Skeletal muscle tissue (tissue), 4 donors: ENCODE data around the gene EVI5L. TPM values are rescaled to one million over a fixed set of nuclear protein-coding genes. Genes with fewer than 3 reads are reported as not detected.

ENCODE experiments used
- H3K27ac ChIP-seq: one replicate; pipeline ENCODE4 v1.7.0; 2013; ENCODE audit warnings: mild to moderate bottlenecking, low read depth, low read length, inconsistent platforms
- H3K27me3 ChIP-seq, 3 donors: one replicate each; pipeline ENCODE4 v1.7.0; 2013; ENCODE audit warnings: low read length in 3 of 3; ENCODE audit not compliant: control insufficient read depth in 3 of 3, insufficient read depth in 3 of 3
- H3K36me3 ChIP-seq, 3 donors: one replicate each; pipeline ENCODE4 v1.7.0; 2013; ENCODE audit warnings: low read length in 3 of 3; ENCODE audit not compliant: control insufficient read depth in 3 of 3, insufficient read depth in 3 of 3
- H3K4me1 ChIP-seq, 3 donors: one replicate each; pipeline ENCODE4 v1.7.0; 2013; ENCODE audit warnings: low read length in 3 of 3, mild to moderate bottlenecking in 3 of 3; ENCODE audit not compliant: control insufficient read depth in 3 of 3, insufficient read depth in 3 of 3
- H3K4me3 ChIP-seq, 3 donors: one replicate each; pipeline ENCODE4 v1.7.0; 2013; ENCODE audit warnings: low read length in 3 of 3
- H3K9ac ChIP-seq, 3 donors: one replicate each; pipeline ENCODE4 v1.7.0; 2013; ENCODE audit warnings: low read length in 3 of 3, mild to moderate bottlenecking in 3 of 3, moderate library complexity in 2 of 3, low read depth in 1 of 3
- H3K9me3 ChIP-seq, 3 donors: one replicate each; pipeline ENCODE4 v1.7.0; 2013; ENCODE audit warnings: low read length in 3 of 3; ENCODE audit not compliant: control insufficient read depth in 3 of 3
- total RNA-seq: library from RNA; depleted of rRNA; stranded (reverse); fragments of >200 nt; gene quantifications from one replicate; pipeline ENCODE4 v1.2.3, GENCODE V29; 2014
- donor health status: Osteomylitis.

The EVI5L gene
- total RNA-seq, 1 donor from 2014 or later: 9.4 TPM

GRCh38 chr19:7908742-7909461 lies 78.9 kb downstream of the EVI5L start:
- Histone ChIP-seq H3K9ac (no peak overlapping the region), H3K4me3 (no peak overlapping the region), H3K4me1 (peaks cover 15 to 30% (median 16%) of the 10 kb centered on the region in 3 donors), H3K27me3 (peaks cover 0 to 3% (median 0%) of the 10 kb centered on the region in 3 donors), H3K36me3 (peaks cover 39 to 48% (median 45%) of the 10 kb centered on the region in 3 donors), H3K27ac (no peak overlapping the region), H3K9me3 (no peaks in the 10 kb centered on the region)

GRCh38 chr19:7909471-7910067 lies 79.6 kb downstream of the EVI5L start:
- peaks cover 11 to 29% (median 14%) of the 10 kb centered on the region in 3 donors for H3K4me1 ChIP-seq
- peaks cover 39 to 47% (median 44%) of the 10 kb centered on the region in 3 donors for H3K36me3 ChIP-seq

GRCh38 chr19:7910321-7911161 lies 80.5 kb downstream of the EVI5L start:
- no peak overlapping the region for H3K27ac ChIP-seq
- H3K9ac ChIP-seq: no peak overlapping the region
- H3K36me3 ChIP-seq: peaks cover 39 to 41% (median 41%) of the 10 kb centered on the region in 3 donors
- peaks cover 3 to 16% (median 11%) of the 10 kb centered on the region in 3 donors for H3K27me3 ChIP-seq
- no peaks in the 10 kb centered on the region for H3K9me3 ChIP-seq
- no peak overlapping the region for H3K4me3 ChIP-seq
- peaks cover 5 to 25% (median 7%) of the 10 kb centered on the region in 3 donors for H3K4me1 ChIP-seq

More at GRCh38 chr19:7909471-7910067, 79.6 kb downstream of the EVI5L start:
- no peak overlapping the region for H3K9ac ChIP-seq
- no peaks in the 10 kb centered on the region for H3K9me3 ChIP-seq
- H3K4me3 ChIP-seq: no peak overlapping the region
- peaks cover 0 to 6% (median 2%) of the 10 kb centered on the region in 3 donors for H3K27me3 ChIP-seq
- no peak overlapping the region for H3K27ac ChIP-seq

- peaks cover 35% of the 10 kb centered on the region in 3 donors for H3K36me3 ChIP-seq
- no peak overlapping the region for H3K4me3 ChIP-seq
Observed at GRCh38 chr19:7911508-7912143, 81.6 kb downstream of the EVI5L start.

GRCh38 chr19:7912144-7912696 lies 82.2 kb downstream of the EVI5L start:
- Histone ChIP-seq H3K36me3 (peaks cover 32 to 33% (median 32%) of the 10 kb centered on the region in 3 donors), H3K9me3 (no peaks in the 10 kb centered on the region), H3K4me1 (peaks cover 13 to 21% (median 13%) of the 10 kb centered on the region in 3 donors), H3K9ac (no peak overlapping the region), H3K27me3 (peaks cover 12 to 30% (median 21%) of the 10 kb centered on the region in 3 donors), H3K4me3 (no peak overlapping the region), H3K27ac (no peak overlapping the region)

More at GRCh38 chr19:7911508-7912143, 81.6 kb downstream of the EVI5L start:
- peaks cover 9 to 25% (median 17%) of the 10 kb centered on the region in 3 donors for H3K27me3 ChIP-seq
- peaks cover 9 to 20% (median 11%) of the 10 kb centered on the region in 3 donors for H3K4me1 ChIP-seq
- H3K9ac ChIP-seq: no peak overlapping the region
- H3K9me3 ChIP-seq: no peaks in the 10 kb centered on the region
- no peak overlapping the region for H3K27ac ChIP-seq

- no peak overlapping the region for H3K27ac ChIP-seq
- H3K27me3 ChIP-seq: peaks cover 18 to 37% (median 24%) of the 10 kb centered on the region in 3 donors
- H3K36me3 ChIP-seq: peaks cover 29 to 31% (median 30%) of the 10 kb centered on the region in 3 donors
- no peaks in the 10 kb centered on the region for H3K9me3 ChIP-seq
- H3K9ac ChIP-seq: no peak overlapping the region
- no peak overlapping the region for H3K4me3 ChIP-seq
- H3K4me1 ChIP-seq: peaks cover 12 to 24% (median 19%) of the 10 kb centered on the region in 3 donors
Observed at GRCh38 chr19:7912697-7913564, 82.9 kb downstream of the EVI5L start.

- Histone ChIP-seq H3K27me3 (peaks cover 20 to 44% (median 28%) of the 10 kb centered on the region in 3 donors), H3K4me3 (no peak overlapping the region), H3K9ac (no peak overlapping the region), H3K36me3 (peaks cover 26 to 30% (median 29%) of the 10 kb centered on the region in 3 donors), H3K27ac (no peak overlapping the region), H3K4me1 (peaks cover 12 to 26% (median 20%) of the 10 kb centered on the region in 3 donors), H3K9me3 (no peaks in the 10 kb centered on the region)
Observed at GRCh38 chr19:7913652-7914051, 83.6 kb downstream of the EVI5L start.

GRCh38 chr19:7914099-7914498 lies 84.1 kb downstream of the EVI5L start:
- Histone ChIP-seq H3K4me3 (no peak overlapping the region), H3K9me3 (no peaks in the 10 kb centered on the region), H3K27ac (no peak overlapping the region), H3K4me1 (peaks cover 12 to 26% (median 20%) of the 10 kb centered on the region in 3 donors), H3K36me3 (peaks cover 26 to 30% (median 29%) of the 10 kb centered on the region in 3 donors), H3K27me3 (peaks cover 20 to 49% (median 33%) of the 10 kb centered on the region in 3 donors), H3K9ac (no peak overlapping the region)
